RWPE1 (cell line): ENCODE results near the gene C12orf54.
"Not testable (repeated sequence)": the region's sequence is repeated elsewhere in the genome, so short reads cannot be mapped to it uniquely, and the experiment has no call there.

Experiments
- CTCF ChIA-PET: fragments of 350-600 bp; sonication (Branson Sonifier 250); formaldehyde crosslinking; extraction: SDS; loops from one replicate; lab custom pipeline; 2021; lab: Yijun Ruan, JAX
- POLR2A ChIA-PET: fragments of 400-600 bp; formaldehyde crosslinking; extraction: SDS; loops from one replicate; lab custom pipeline; 2020; ENCODE audit warnings: antibody characterized with exemption; ENCODE audit not compliant: low non-redundant PET; lab: Yijun Ruan, JAX
- DNase-seq: peaks from one replicate; pipeline ENCODE4 v3.0.0; 2012; ENCODE audit warnings: low spot score
- H3K27ac ChIP-seq: fragments of 450-650 bp; 2 replicates; pipeline ENCODE4 v1.5.1; 2017
- TF ChIP-seq, protein P1 (sequence below): fragments of 450-650 bp; conservative IDR thresholded peaks from 2 replicates; pipeline ENCODE4 v1.5.1; 2017; ENCODE audit warnings: low read depth, mild to moderate bottlenecking

The C12orf54 gene

DNA sequence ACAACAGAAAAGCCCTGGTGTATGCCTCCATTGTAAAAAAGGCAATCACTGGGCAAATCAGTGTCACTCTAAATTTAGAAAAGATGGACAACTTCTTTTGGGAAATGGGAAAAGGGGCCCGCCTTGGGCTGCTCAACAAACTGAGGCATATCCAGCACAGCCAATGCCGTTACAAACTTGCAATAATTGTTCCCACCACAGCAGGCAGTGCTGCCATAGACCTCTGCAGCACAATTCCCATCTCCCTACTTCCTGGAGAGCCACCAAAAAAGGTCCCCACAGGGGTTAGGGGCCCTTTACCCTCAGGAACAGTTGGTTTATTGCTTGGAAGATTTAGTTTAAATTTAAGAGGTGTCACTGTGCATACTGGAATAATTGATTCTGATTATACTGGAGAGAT is 26.7 kb downstream of the C12orf54 start:
- TF ChIP-seq, protein P1, sequence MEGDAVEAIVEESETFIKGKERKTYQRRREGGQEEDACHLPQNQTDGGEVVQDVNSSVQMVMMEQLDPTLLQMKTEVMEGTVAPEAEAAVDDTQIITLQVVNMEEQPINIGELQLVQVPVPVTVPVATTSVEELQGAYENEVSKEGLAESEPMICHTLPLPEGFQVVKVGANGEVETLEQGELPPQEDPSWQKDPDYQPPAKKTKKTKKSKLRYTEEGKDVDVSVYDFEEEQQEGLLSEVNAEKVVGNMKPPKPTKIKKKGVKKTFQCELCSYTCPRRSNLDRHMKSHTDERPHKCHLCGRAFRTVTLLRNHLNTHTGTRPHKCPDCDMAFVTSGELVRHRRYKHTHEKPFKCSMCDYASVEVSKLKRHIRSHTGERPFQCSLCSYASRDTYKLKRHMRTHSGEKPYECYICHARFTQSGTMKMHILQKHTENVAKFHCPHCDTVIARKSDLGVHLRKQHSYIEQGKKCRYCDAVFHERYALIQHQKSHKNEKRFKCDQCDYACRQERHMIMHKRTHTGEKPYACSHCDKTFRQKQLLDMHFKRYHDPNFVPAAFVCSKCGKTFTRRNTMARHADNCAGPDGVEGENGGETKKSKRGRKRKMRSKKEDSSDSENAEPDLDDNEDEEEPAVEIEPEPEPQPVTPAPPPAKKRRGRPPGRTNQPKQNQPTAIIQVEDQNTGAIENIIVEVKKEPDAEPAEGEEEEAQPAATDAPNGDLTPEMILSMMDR, result no peak
- CTCF ChIA-PET, result no interaction called here
- POLR2A ChIA-PET, result no interaction called here
- no peak for DNase-seq
- no peak overlapping the region for H3K27ac ChIP-seq

DNA sequence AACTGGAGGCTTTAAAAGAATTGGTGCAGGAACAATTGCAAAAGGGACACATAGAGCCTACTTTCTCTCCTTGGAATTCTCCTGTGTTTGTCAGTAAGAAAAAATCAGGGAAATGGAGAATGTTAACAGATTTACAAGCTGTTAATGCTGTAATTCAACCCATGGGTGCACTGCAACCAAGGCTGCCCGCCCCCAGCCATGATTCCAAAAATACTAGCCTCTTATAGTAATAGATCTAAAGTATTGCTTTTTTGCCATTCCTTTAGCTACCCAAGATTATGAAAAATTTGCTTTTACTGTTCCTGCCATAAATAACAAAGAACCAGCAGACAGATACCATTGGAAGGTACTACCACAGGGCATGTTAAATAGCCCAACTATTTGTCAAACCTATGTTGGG is 27.8 kb downstream of the C12orf54 start:
- no peak for DNase-seq
- no peak overlapping the region for H3K27ac ChIP-seq
- ChIA-PET POLR2A (no interaction called here), CTCF (no interaction called here)
- TF ChIP-seq, protein P1, result no peak

GRCh38 chr12:48512855-48513254 is 30.6 kb downstream of the C12orf54 start:
- CTCF ChIA-PET, result no interaction called here
- TF ChIP-seq, protein P1, result no peak

GRCh38 chr12:48514728-48515127 is 32.4 kb downstream of the C12orf54 start:
- no peak for DNase-seq
- TF ChIP-seq, protein P1, result no peak
- CTCF ChIA-PET, result no interaction called here
- POLR2A ChIA-PET, result no interaction called here
- H3K27ac ChIP-seq, result no peak overlapping the region

More at GRCh38 chr12:48512855-48513254, 30.6 kb downstream of the C12orf54 start:
- no peak for DNase-seq
- POLR2A ChIA-PET, result no interaction called here
- no peak overlapping the region for H3K27ac ChIP-seq

DNA sequence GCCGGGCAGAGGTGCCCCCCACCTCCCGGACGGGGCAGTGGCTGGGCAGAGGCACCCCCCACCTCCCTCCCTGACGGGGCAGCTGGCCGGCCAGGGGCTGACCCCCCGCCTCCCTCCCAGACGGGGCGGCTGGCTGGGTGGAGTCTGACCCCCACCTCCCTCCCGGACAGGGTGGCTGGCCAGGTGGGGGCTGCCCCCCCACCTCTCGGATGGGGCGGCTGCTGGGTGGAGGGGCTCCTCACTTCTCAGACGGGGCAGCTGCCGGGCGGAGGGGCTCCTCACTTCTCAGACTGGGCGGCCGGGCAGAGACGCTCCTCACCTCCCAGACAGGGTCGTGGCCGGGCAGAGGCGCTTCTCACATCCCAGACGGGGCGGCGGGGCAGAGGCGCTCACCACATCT is 38.1 kb downstream of the C12orf54 start:
- CTCF ChIA-PET, DNase-seq, POLR2A ChIA-PET, H3K27ac ChIP-seq: not testable (repeated sequence)

- ChIA-PET POLR2A (no interaction called here), CTCF (interaction anchor here (0.6 kb wide), 1 partner anchor 177 kb away, joined by 3 read pairs; no protein-coding TSS in a partner anchor)
- H3K27ac ChIP-seq, result no peak within 1 kb of the TSS
- no peak for DNase-seq
- TF ChIP-seq, protein P1, result no peak
Measured at GRCh38 chr12:48525332-48525731, 43.0 kb downstream of the C12orf54 start, which contains the start of gene OR8S1. Gene OR8S1 (plus strand): TSS chr12:48525632. CDS start chr12:48525632, 0 bp downstream.

- ChIA-PET POLR2A (no interaction called here), CTCF (no interaction called here)
- DNase-seq, result no peak
- TF ChIP-seq, protein P1, result no peak
- H3K27ac ChIP-seq, result no peak overlapping the region
Measured at GRCh38 chr12:48527891-48528670, 45.8 kb downstream of the C12orf54 start.
